K562 (cell line): ENCODE measurements around the gene BLTP2. TPM values are rescaled to one million over a fixed set of nuclear protein-coding genes. Genes with fewer than 3 reads are reported as not detected.

ENCODE experiments used
- HDGF ChIP-seq: fragments of 450-650 bp; IDR thresholded peaks from 2 replicates; pipeline ENCODE4 v1.6.1; 2016
- KDM1A ChIP-seq, 2 experiments: fragments of 450-650 bp; IDR thresholded peaks; 2 replicates each; pipeline ENCODE4 v1.6.1; 2016; ENCODE audit warnings: mild to moderate bottlenecking in 2 of 2
- MECOM ChIP-seq: fragments of 250-450 bp; sonication (Bioruptor Pico); IDR thresholded peaks from 2 replicates; pipeline ENCODE4 v1.8.0; 2022; ENCODE audit warnings: inconsistent platforms
- NR0B1 ChIP-seq: fragments of 450-650 bp; IDR thresholded peaks from one replicate; pipeline ENCODE4 v1.6.1; 2018; ENCODE audit warnings: mild to moderate bottlenecking, moderate library complexity; ENCODE audit not compliant: partially characterized antibody
- POLR3A ChIP-seq: IDR thresholded peaks from 2 replicates; pipeline ENCODE4 v1.6.1; 2011; ENCODE audit warnings: borderline replicate concordance, mild to moderate bottlenecking, moderate library complexity; ENCODE audit not compliant: insufficient read length, insufficient read depth; ENCODE audit errors: extremely low read depth
- RAD51 ChIP-seq: fragments of 450-650 bp; IDR thresholded peaks from 2 replicates; pipeline ENCODE4 v1.7.1; 2016; ENCODE audit warnings: low read depth, mild to moderate bottlenecking, borderline replicate concordance
- RBFOX2 ChIP-seq: fragments of 200-400 bp; formaldehyde crosslinking; IDR thresholded peaks from 2 replicates; pipeline ENCODE4 v1.6.1; 2017; ENCODE audit warnings: low read depth, mild to moderate bottlenecking, low read length, moderate library complexity
- TGIF2 ChIP-seq: sonication (generic); formaldehyde crosslinking; IDR thresholded peaks from 2 replicates; pipeline ENCODE4 v1.8.1; 2022; ENCODE audit warnings: mild to moderate bottlenecking, missing genetic modification reagents, moderate library complexity
- THRB ChIP-seq: fragments of 450-650 bp; formaldehyde crosslinking; conservative IDR thresholded peaks from 2 replicates; pipeline ENCODE4 v1.4.0; 2022; ENCODE audit warnings: mild to moderate bottlenecking, missing genetic modification characterization
- XRCC5 ChIP-seq: fragments of 200-400 bp; formaldehyde crosslinking; IDR thresholded peaks from 2 replicates; pipeline ENCODE4 v1.6.1; 2017; ENCODE audit warnings: low read depth, mild to moderate bottlenecking, low read length
- ZNF511 ChIP-seq: sonication (generic); formaldehyde crosslinking; IDR thresholded peaks from 2 replicates; pipeline ENCODE4 v1.8.0; 2022; ENCODE audit warnings: mild to moderate bottlenecking, missing genetic modification reagents
- polyA plus RNA-seq, 8 experiments: library from polyadenylated mRNA; depleted of rRNA in 4 of 8; stranded (reverse) in 5 of 8; unstranded in 3 of 8; fragments of >200 nt; fragmentation: Nextera tagmentation in 2 of 8; fragmentation: Illumina TruSeq in 1 of 8; extraction: Ambion mirVana in 2 of 8; extraction: Trizol in 1 of 8; gene quantifications; 2 replicates each; pipeline versions ENCODE4 v1.2.1 to v1.2.3, GENCODE V29; 2011 to 2014; ENCODE audit warnings: inconsistent platforms in 1 of 8, missing spikeins in 1 of 8
- total RNA-seq, 7 experiments: library from RNA; depleted of rRNA in 6 of 7; stranded (reverse); fragments of >200 nt in 6 of 7; fragmentation: Illumina TruSeq in 2 of 7; extraction: Trizol in 2 of 7; gene quantifications; 2 replicates each; pipeline versions ENCODE4 v1.2.1 to v1.2.3, GENCODE V29; 2011 to 2021; ENCODE audit warnings: low replicate concordance in 1 of 7
- TF ChIP-seq, protein P1 (sequence below), 2 experiments: fragments of 450-650 bp; IDR thresholded peaks; 2 replicates each; pipeline ENCODE4 v1.6.1; 2018; ENCODE audit warnings: mild to moderate bottlenecking in 2 of 2, low read depth in 1 of 2; ENCODE audit not compliant: partially characterized antibody in 2 of 2
- TF ChIP-seq, protein P2 (sequence below): fragments of 450-650 bp; IDR thresholded peaks from 2 replicates; pipeline ENCODE4 v1.6.1; 2016; ENCODE audit warnings: borderline replicate concordance

BLTP2 gene
- total and polyA plus RNA-seq, 9 of the 15 experiments (the other 6 are each of a cell fraction or from before 2014, with no cell fraction given): 14.7 to 174 (median 103) TPM

- no peak for TF ChIP-seq THRB (CRISPR knock-in tag)
- no peak for TF ChIP-seq MECOM (CRISPR knock-in tag)
- TF ChIP-seq KDM1A (IDR thresholded peaks at IDR 0.05): 0 out of 4 replicates have a peak, but pooled peaks of 1 of the 2 experiments have one; percentile 7
- TF ChIP-seq RBFOX2: no peak
- TF ChIP-seq POLR3A: no peak
- TF ChIP-seq, protein P1, sequence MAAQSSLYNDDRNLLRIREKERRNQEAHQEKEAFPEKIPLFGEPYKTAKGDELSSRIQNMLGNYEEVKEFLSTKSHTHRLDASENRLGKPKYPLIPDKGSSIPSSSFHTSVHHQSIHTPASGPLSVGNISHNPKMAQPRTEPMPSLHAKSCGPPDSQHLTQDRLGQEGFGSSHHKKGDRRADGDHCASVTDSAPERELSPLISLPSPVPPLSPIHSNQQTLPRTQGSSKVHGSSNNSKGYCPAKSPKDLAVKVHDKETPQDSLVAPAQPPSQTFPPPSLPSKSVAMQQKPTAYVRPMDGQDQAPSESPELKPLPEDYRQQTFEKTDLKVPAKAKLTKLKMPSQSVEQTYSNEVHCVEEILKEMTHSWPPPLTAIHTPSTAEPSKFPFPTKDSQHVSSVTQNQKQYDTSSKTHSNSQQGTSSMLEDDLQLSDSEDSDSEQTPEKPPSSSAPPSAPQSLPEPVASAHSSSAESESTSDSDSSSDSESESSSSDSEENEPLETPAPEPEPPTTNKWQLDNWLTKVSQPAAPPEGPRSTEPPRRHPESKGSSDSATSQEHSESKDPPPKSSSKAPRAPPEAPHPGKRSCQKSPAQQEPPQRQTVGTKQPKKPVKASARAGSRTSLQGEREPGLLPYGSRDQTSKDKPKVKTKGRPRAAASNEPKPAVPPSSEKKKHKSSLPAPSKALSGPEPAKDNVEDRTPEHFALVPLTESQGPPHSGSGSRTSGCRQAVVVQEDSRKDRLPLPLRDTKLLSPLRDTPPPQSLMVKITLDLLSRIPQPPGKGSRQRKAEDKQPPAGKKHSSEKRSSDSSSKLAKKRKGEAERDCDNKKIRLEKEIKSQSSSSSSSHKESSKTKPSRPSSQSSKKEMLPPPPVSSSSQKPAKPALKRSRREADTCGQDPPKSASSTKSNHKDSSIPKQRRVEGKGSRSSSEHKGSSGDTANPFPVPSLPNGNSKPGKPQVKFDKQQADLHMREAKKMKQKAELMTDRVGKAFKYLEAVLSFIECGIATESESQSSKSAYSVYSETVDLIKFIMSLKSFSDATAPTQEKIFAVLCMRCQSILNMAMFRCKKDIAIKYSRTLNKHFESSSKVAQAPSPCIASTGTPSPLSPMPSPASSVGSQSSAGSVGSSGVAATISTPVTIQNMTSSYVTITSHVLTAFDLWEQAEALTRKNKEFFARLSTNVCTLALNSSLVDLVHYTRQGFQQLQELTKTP (IDR thresholded peaks at IDR 0.05; ENCODE audit: low read depth in 1 of 2, partially characterized antibody in 2 of 2): peak; percentile 3 to 11
- TF ChIP-seq XRCC5: no peak
- no peak for TF ChIP-seq NR0B1
- TF ChIP-seq, protein P2, sequence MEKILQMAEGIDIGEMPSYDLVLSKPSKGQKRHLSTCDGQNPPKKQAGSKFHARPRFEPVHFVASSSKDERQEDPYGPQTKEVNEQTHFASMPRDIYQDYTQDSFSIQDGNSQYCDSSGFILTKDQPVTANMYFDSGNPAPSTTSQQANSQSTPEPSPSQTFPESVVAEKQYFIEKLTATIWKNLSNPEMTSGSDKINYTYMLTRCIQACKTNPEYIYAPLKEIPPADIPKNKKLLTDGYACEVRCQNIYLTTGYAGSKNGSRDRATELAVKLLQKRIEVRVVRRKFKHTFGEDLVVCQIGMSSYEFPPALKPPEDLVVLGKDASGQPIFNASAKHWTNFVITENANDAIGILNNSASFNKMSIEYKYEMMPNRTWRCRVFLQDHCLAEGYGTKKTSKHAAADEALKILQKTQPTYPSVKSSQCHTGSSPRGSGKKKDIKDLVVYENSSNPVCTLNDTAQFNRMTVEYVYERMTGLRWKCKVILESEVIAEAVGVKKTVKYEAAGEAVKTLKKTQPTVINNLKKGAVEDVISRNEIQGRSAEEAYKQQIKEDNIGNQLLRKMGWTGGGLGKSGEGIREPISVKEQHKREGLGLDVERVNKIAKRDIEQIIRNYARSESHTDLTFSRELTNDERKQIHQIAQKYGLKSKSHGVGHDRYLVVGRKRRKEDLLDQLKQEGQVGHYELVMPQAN: peak; percentile 10; the same call in 1 of the 2 replicates
- no peak for TF ChIP-seq HDGF
- no peak for TF ChIP-seq ZNF511 (CRISPR knock-in tag)
- TF ChIP-seq TGIF2 (CRISPR knock-in tag): no peak
- TF ChIP-seq RAD51: peak; percentile 1; the same call in 1 of the 2 replicates
These were observed 600 bp upstream of the BLTP2 start (continued) for GRCh38 chr17:28645576-28645939.
